GM18907 (cell line): ENCODE data around the gene IL2RA.

Experiments used
- ATAC-seq: cut with Tn5 transposase; IDR thresholded peaks from one replicate; pipeline ENCODE4 v1.9.1; 2021; ENCODE audit warnings: mild to moderate bottlenecking, moderate library complexity; ENCODE audit not compliant: unreplicated experiment

IL2RA gene

GRCh38 chr10:5989756-5990155 lies 72.4 kb downstream of the IL2RA start:
- ATAC-seq: no peak

GRCh38 chr10:5988336-5988920 lies 73.7 kb downstream of the IL2RA start:
- ATAC-seq: no peak

- ATAC-seq: no peak
These were observed 74.4 kb downstream of the IL2RA start for GRCh38 chr10:5987747-5988146.

- ATAC-seq: no peak
These were observed 77.1 kb downstream of the IL2RA start for GRCh38 chr10:5985029-5985428.

- ATAC-seq: no peak
These were observed 78.4 kb downstream of the IL2RA start for GRCh38 chr10:5983774-5984173.

- no peak for ATAC-seq
These were observed 80.6 kb downstream of the IL2RA start for GRCh38 chr10:5981529-5981928.

DNA sequence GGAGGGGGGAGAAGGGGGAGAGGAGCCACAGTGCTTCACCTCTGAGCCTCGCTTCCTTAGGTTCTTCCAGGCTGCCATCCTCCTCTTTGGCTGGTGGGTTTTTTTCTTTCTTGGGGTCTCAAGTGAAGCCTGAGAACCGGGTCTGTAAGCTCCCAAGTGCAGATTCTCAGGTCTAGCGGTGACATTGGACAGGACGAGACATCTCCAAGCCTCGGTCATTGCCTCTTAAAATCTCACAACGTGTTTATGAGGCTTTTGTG lies 84.0 kb downstream of the IL2RA start:
- no peak for ATAC-seq

- peak; percentile 74 for ATAC-seq
These were observed 84.5 kb downstream of the IL2RA start, which contains the start of gene IL15RA for GRCh38 chr10:5977471-5978229. TSS of gene IL15RA (minus strand) at chr10:5977543. CDS start at chr10:5977492, 51 bp downstream.

DNA sequence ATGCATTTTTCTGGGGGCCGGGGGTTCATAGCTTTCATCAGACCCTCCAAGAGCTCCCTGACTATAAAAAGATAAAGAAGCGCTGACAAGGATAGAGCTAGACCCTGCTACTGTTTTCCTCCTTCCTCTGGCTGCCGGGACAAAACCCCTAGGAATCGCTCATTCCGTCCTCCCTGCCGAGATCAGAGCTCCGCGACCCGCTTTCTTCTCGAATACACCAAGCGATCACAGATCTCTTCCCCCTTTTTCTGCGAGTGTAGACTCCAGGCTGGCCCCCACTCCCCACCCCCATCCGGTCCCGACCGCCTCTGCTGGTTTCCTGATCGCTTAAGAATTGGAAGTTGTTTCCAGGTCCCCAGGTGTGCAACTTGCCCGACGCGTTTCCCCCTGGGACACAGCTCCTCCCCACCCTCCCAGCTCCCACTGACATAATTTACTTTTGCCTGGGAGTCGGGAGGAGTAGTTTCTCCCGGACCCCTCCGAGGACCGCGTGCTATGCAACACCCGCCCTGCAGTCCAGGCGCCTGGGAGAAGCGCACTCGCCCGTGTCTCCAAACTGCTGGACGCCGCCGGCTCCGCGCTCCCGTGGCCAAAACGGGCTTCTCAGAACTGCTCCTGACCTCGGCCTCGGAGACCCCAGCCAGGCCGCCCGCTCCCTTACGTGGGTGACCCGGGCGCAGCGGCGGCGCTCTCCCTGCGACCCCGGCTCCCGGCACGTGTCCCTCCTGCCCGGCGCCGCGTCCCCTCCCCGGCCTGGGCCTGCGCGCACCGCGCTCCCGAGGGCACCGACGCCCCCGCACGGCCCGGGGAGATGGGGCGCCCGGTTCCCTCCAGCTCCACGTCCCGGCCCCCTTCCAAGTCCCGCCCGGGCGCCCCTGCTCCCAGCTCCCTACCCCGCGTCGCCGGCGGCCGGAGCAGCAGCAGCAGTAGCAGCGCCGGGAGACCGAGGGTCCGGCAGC lies 85.4 kb downstream of the IL2RA start:
- ATAC-seq: peak; percentile 24

DNA sequence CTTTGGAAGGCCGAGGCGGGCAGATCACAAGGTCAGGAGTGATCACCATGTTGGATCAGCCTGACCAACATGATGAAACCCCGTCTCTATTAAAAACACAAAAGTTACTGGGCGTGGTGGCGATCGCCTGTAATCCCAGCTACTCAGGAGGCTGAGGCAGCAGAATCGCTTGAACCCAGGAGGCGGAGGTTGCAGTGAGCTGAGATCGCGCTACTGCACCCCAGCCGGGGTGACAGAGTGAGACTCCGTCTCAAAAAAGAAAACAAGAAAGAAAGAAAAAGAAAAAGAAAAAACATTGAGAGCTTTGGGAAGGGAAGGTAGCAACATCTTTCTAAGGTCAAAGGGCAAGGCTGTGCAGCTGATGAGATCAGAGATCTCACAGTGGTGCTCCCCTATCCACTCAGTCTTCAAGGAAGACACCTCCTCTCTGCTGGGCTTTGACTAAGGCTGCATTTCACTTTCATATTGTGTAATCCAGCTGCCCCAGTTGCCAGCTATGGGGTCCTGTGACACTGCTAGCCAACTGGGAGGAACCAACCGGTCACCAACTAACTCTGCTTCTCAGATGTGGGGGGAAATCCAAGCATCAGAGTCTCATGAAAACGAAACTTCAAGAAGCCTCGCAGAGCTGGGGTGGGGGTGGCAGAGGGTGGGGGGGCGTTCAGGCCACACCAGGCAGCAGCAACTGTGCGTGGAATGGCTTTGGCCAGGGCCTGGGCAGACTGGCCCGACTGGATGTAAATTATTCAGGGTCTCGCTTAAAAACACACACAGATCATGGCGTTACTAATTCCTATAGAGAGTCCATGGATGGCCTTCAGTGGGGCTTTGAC lies 86.3 kb downstream of the IL2RA start:
- peak; percentile 74 for ATAC-seq

GRCh38 chr10:5973069-5973468 lies 89.1 kb downstream of the IL2RA start:
- ATAC-seq: no peak

DNA sequence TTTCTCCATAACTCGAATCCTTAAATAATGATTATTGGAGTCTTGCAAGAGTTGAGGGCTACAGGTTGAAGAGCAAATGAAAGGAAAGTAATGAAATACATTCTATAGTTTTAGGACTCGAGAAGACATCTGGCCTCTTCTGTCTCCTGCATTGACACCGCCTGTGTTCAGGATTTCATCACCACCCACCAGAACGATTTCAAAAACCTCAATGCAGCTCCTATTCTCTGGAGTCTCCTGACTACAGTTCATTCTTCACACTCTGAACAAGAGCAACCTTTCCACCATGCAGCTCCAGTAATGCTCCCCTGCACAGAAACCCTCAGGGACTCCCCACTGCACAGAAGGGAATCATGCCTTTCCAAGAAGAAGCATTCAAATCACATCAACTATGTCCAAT lies 90.3 kb downstream of the IL2RA start:
- ATAC-seq: no peak

DNA sequence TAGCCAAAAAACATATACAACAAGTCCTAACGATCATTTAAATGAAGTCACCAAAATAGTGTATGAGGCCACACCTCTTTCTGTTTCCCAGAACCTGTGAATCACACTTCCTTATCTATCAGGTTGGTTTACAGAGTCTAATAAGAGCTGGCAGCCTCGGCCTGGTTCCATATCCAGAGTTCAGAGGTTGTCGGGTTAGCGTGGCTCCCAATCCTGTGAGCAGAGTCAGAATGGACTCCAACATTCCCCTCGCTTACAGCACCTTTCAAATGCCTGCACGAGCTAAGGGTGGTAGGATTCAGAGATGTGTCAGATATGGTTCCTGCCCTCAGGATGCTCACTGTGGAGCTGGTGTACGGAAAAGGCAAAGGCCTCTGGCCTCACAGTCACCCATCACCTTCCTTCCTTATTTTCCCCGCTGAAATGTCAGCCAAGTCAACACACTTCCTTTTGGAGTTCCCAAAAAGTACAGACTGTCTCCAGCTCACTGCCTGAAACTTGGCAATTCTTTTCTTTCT lies 90.8 kb downstream of the IL2RA start:
- ATAC-seq: no peak

DNA sequence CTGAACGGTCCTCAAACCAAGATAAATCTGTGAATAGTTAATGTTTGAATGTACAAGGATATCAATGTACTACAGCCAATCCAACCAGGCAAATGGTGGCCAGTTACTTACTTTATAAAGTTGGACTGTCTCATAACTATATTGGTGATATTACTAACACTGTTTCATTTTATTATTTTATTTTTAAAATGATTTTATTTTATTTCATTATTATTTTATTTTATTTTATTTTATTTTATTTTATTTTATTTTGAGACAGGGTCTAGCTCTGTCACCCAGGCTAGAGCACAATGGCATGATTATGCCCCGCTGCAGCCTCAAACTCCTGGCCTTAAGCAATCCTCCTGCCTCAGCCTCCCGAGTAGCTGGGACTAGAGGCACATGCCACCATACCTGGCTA lies 91.6 kb downstream of the IL2RA start:
- no peak for ATAC-seq

DNA sequence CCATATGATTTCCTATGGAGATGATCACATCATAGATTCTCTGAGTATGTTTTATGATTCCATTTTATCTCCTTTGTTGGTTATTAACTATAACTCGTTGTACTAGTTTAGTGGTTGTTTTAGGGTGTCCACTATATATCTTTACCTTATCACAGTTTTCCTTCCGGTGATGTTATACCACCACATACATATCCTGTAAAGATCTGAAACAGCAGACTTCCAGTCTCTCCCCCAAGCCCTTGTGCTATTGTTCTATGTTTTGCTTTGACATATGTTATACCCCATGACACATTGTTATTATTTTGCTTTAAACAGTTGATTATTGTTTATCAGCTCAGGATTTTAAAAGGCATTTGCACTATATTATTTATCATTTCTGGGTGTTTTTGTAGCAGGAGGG lies 92.1 kb downstream of the IL2RA start:
- ATAC-seq: no peak

DNA sequence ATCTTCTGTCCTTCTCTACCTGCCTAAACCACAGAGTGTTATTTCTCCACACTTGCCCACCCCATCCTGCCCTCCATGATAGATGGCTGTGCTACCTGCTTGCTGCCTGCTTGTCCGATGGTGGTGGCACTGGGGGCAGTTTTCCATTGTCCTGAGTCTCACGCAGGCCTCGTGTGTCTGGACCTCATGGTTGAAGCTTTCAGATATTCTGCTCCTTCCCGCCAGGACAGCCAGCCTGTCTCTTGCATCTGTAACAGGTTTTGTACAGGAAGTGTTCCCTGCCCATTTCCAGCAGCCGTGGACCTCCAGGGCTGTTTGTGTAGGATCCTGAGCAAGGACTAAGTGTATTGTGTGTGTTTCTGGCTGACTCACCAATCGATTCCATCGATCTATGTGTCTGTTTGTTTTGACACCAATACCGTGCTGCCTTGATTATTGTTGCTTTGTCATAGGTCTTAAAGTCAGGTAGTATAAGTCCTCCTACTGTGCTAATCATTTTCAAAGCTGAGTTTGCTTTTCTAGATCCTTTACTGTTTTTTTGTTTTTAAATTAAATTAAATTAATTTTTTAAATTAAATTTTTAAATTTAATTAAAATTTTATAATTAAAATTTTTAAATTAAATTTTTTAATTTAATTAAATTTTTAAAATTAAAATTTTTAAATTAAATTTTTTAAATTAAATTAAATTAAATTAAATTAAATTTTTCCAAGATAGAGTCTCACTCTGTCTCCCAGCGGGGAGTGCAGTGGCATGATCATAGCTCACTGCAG lies 93.3 kb downstream of the IL2RA start:
- no peak for ATAC-seq

DNA sequence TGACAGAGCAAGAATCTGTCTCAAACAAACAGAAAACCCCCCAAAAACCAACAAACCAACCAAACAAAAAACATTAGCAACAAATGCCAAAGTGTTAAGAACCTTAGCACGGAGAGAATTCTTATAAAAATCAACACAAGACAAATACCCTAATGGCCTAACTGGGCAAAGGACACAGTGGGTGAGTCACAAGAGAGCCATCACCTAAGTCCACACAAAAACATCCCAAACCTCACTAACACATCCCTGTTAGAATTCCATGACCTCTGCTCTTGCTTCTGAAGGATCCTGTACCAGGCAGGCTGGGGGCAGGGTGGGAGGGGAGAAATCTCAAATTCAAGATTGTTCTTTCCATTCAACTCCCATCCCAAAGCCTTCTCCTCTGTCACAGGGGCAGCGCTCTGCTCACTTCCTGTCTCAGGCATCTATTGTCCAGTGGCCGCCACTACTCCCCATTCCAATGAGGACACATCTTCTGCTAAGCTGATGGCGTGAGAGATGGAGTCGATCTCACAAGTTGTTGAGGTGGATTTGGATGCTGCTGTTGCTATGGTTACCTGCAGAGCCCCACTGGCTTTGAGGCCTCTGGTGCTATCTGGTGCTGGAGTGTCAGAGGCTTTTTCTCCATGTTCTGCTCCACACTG lies 94.0 kb downstream of the IL2RA start:
- ATAC-seq: no peak

GRCh38 chr10:5965266-5965665 lies 96.9 kb downstream of the IL2RA start:
- no peak for ATAC-seq

DNA sequence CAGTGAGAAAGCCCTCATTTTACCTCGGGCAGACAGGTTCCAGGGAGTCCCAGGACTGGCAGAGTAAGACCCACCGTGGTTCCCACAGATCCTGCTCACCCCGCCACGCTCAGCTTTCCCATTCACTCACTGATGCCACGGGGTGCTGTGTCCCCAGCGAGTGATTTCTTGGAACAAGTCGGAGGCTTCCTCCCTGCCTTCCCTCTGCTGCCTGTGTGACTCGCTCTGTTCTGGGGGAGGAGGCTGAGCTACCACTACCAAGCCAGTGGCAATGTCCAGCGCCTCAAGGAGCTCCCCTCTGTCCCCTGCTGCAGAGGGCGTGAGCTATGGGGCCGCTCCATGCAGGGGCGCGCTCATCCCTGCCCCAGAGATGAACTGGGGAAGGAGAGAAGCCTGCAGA lies 97.4 kb downstream of the IL2RA start:
- no peak for ATAC-seq
